ENCODE results near the gene HSPB3. TPM values are rescaled to one million over a fixed set of nuclear protein-coding genes. Genes with fewer than 3 reads are reported as not detected.

HSPB3 gene
- total RNA-seq, 2 donors from 2014 or later = 0.81 to 1.7 TPM

- ATAC-seq (no peak), DNase-seq (no peak)
- intact Hi-C loops (cut with DNase I, micrococcal nuclease) = no loop called here
Measured at GRCh38 chr5:54492178-54492577, 36.7 kb downstream of the HSPB3 start.

GRCh38 chr5:54495027-54495426, 39.5 kb downstream of the HSPB3 start:
- ATAC-seq (no peak), DNase-seq (no peak)
- intact Hi-C loops (cut with DNase I, micrococcal nuclease) = no loop called here

Other genes with a start within 250 kb of the HSPB3 start
- 10 to 100 TPM; 25.2 to 27.2 TPM for gene ARL15, start 145.1 kb upstream of the HSPB3 start, total RNA-seq
- gene SNX18, start 62.1 kb downstream of the HSPB3 start, total RNA-seq = 10 to 100 TPM; 10.6 to 16.8 TPM